ENCODE measurements around the gene OR12D3. TPM values are rescaled to one million over a fixed set of nuclear protein-coding genes. Genes with fewer than 3 reads are reported as not detected.
"Not testable (repeated sequence)": the region's sequence is repeated elsewhere in the genome, so short reads cannot be mapped to it uniquely, and the experiment has no call there.

OR12D3 gene
- total and polyA plus RNA-seq, 11 donors: not detected

- Histone ChIP-seq H3K36me3 (no peaks in the 10 kb centered on the region), H3K27me3 (peaks cover 0 to 14% (median 0%) of the 10 kb centered on the region in 9 donors), H3K4me3 (no peak overlapping the region), H3K4me1 (no peaks in the 10 kb centered on the region), H3K9me3 (peaks cover 0 to 21% (median 0%) of the 10 kb centered on the region in 12 donors), H3K27ac (no peak overlapping the region)
- intact Hi-C loops (cut with DNase I): no loop called here
- TF ChIP-seq CTCF (IDR thresholded peaks at IDR 0.05) (no peak), POLR2A (IDR thresholded peaks at IDR 0.05) (no peak)
- ATAC-seq (no peak), DNase-seq (no peak)
Observed at GRCh38 chr6:29354980-29355379, 20.1 kb downstream of the OR12D3 start.

- ATAC-seq; H3K4me1 ChIP-seq; DNase-seq; H3K27ac ChIP-seq; intact Hi-C loops (cut with DNase I); H3K27me3 ChIP-seq; H3K4me3 ChIP-seq; H3K36me3 ChIP-seq: not testable (repeated sequence)
- H3K9me3 ChIP-seq: peaks cover 0 to 29% (median 0%) of the 10 kb centered on the region in 12 donors
- 87 to 91% (median 89%) methylated on average over 3 of the region's 3 CpGs for WGBS, 4 donors
Observed at GRCh38 chr6:29349348-29349747, 25.7 kb downstream of the OR12D3 start.

GRCh38 chr6:29345380-29345779 lies 29.7 kb downstream of the OR12D3 start:
- 54 to 68% (median 63%) methylated on average over 3 of the region's 3 CpGs for WGBS, 4 donors
- H3K9me3 ChIP-seq: peaks cover 0 to 12% (median 0%) of the 10 kb centered on the region in 12 donors
- DNase-seq (no peak), ATAC-seq (no peak)
- no peak overlapping the region for H3K27ac ChIP-seq
- TF ChIP-seq CTCF (IDR thresholded peaks at IDR 0.05) (no peak), POLR2A (IDR thresholded peaks at IDR 0.05) (no peak)
- H3K4me3 ChIP-seq: no peak overlapping the region
- H3K36me3 ChIP-seq: no peaks in the 10 kb centered on the region
- no peaks in the 10 kb centered on the region for H3K4me1 ChIP-seq
- no peaks in the 10 kb centered on the region for H3K27me3 ChIP-seq
- intact Hi-C loops (cut with DNase I): no loop called here

GRCh38 chr6:29336269-29336668 lies 38.8 kb downstream of the OR12D3 start:
- intact Hi-C loops (cut with DNase I): no loop called here
- DNase-seq (no peak), ATAC-seq (no peak)
- H3K4me3 ChIP-seq: no peak overlapping the region
- H3K9me3 ChIP-seq: peaks cover 0 to 5% (median 0%) of the 10 kb centered on the region in 12 donors
- H3K27me3 ChIP-seq: no peaks in the 10 kb centered on the region
- 64 to 70% (median 70%) methylated on average over 2 of the region's 2 CpGs for WGBS, 4 donors
- TF ChIP-seq POLR2A (IDR thresholded peaks at IDR 0.05) (no peak), CTCF (IDR thresholded peaks at IDR 0.05) (no peak)
- no peaks in the 10 kb centered on the region for H3K4me1 ChIP-seq
- H3K27ac ChIP-seq: no peak overlapping the region
- no peaks in the 10 kb centered on the region for H3K36me3 ChIP-seq

GRCh38 chr6:29332676-29333075 lies 42.4 kb downstream of the OR12D3 start:
- Histone ChIP-seq H3K4me3 (no peak overlapping the region), H3K27me3 (no peaks in the 10 kb centered on the region), H3K27ac (no peak overlapping the region), H3K9me3 (peaks cover 0 to 5% (median 0%) of the 10 kb centered on the region in 12 donors), H3K4me1 (no peaks in the 10 kb centered on the region), H3K36me3 (no peaks in the 10 kb centered on the region)
- no peak for DNase-seq
- ATAC-seq: no peak
- TF ChIP-seq CTCF (IDR thresholded peaks at IDR 0.05) (no peak), POLR2A (IDR thresholded peaks at IDR 0.05) (no peak)
- intact Hi-C loops (cut with DNase I): no loop called here

All from heart left ventricle (tissue), 16 donors.